ENCODE measurements around the gene GRIN3B. TPM values are rescaled to one million over a fixed set of nuclear protein-coding genes. Genes with fewer than 3 reads are reported as not detected.

Gene GRIN3B
- total and polyA plus RNA-seq, 9 of the 15 experiments (the other 6 are each of a cell fraction or from before 2014, with no cell fraction given), result 0.06 to 0.95 (median 0.19) TPM; not detected in 6

GRCh38 chr19:1040476-1041271, 40.5 kb downstream of the GRIN3B start (continued):
- TF ChIP-seq ZNF212 (CRISPR knock-in tag; IDR thresholded peaks at IDR 0.05) (no peak), ZC3H8 (IDR thresholded peaks at IDR 0.05) (no peak), CREB3L1 (IDR thresholded peaks at IDR 0.05; ENCODE audit: borderline replicate concordance, low read depth) (no peak), TCF7L2 (IDR thresholded peaks at IDR 0.05; ENCODE audit: low read depth, low read length) (no peak), HMG20A (CRISPR knock-in tag; conservative IDR thresholded peaks at IDR 0.05) (no peak), SAFB2 (IDR thresholded peaks at IDR 0.05; ENCODE audit: borderline replicate concordance, low read depth, low read length, severe bottlenecking) (no peak), ZMIZ1 (IDR thresholded peaks at IDR 0.05; ENCODE audit: low read depth in 2 of 2, low read length in 2 of 2) (no peak), KAT2B (IDR thresholded peaks at IDR 0.05; ENCODE audit: low read depth, low read length) (no peak), HDAC3 (IDR thresholded peaks at IDR 0.05; ENCODE audit: borderline replicate concordance, partially characterized antibody) (no peak), SMAD3 (CRISPR knock-in tag; conservative IDR thresholded peaks at IDR 0.05) (no peak), MYNN (IDR thresholded peaks at IDR 0.05) (peak; percentile 12; the same call in 1 of the 2 replicates), MYNN (CRISPR knock-in tag; IDR thresholded peaks at IDR 0.05) (no peak), CLOCK (CRISPR knock-in tag; IDR thresholded peaks at IDR 0.05; ENCODE audit: borderline replicate concordance) (no peak), ERF (CRISPR knock-in tag; IDR thresholded peaks at IDR 0.05) (no peak), POLR3G (IDR thresholded peaks at IDR 0.05; ENCODE audit: extremely low read depth, insufficient read length, insufficient replicate concordance) (no peak), ZNF717 (CRISPR knock-in tag; IDR thresholded peaks at IDR 0.05) (no peak), RUNX1 (IDR thresholded peaks at IDR 0.05; ENCODE audit: low read depth) (no peak), ZFPM2 (CRISPR knock-in tag; IDR thresholded peaks at IDR 0.05) (no peak), CCNT2 (IDR thresholded peaks at IDR 0.05; ENCODE audit: borderline replicate concordance, extremely low read depth, insufficient read length, low read depth, low read length) (peak; percentile 69), SMARCB1 (IDR thresholded peaks at IDR 0.05; ENCODE audit: insufficient read length, low read depth) (no peak)

Measured in K562 (cell line).